ENCODE results near the gene COPE. TPM values are rescaled to one million over a fixed set of nuclear protein-coding genes. Genes with fewer than 3 reads are reported as not detected.

COPE gene
- total RNA-seq, 1 experiment from 2014 or later: 310 TPM

GRCh38 chr19:18858906-18859646 lies 60.1 kb downstream of the COPE start:
- intact Hi-C loops (cut with micrococcal nuclease): no loop called here
- Mint-ChIP-seq H3K9me3 (ENCODE audit: unreplicated experiment) (no peaks in the 10 kb centered on the region), H3K36me3 (ENCODE audit: insufficient read depth, unreplicated experiment) (peaks cover 91% of the 10 kb centered on the region), H3K27me3 (ENCODE audit: insufficient read depth, unreplicated experiment) (no peaks in the 10 kb centered on the region), H3K27ac (ENCODE audit: low read depth, unreplicated experiment) (no peak overlapping the region), H3K4me3 (ENCODE audit: unreplicated experiment) (no peak overlapping the region), H3K4me1 (ENCODE audit: insufficient read depth, unreplicated experiment) (no peaks in the 10 kb centered on the region)
- no peak for DNase-seq (ENCODE audit: unreplicated experiment)
- no peak for TF ChIP-seq CTCF (IDR thresholded peaks at IDR 0.05; ENCODE audit: unreplicated experiment)
- no TSS peak for BruUV-seq (replicated peaks)
- ChIA-PET CTCF (interaction anchor here (0.5 to 5.1 kb wide), 7 partner anchors 12 to 271 kb away, joined by 3 to 39 read pairs (median 3); partner anchors contain the start of gene REX1BD), POLR2A (interaction anchor here (0.7 to 1.3 kb wide), 3 partner anchors 16 to 60 kb away, joined by 3 to 6 read pairs (median 4); partner anchors contain the start of genes COPE and DDX49)

- H3K27me3 Mint-ChIP-seq (ENCODE audit: insufficient read depth, unreplicated experiment): no peaks in the 10 kb centered on the region
- intact Hi-C loops (cut with micrococcal nuclease): no loop called here
- peaks cover 91% of the 10 kb centered on the region for H3K36me3 Mint-ChIP-seq (ENCODE audit: insufficient read depth, unreplicated experiment)
- no peak overlapping the region for H3K27ac Mint-ChIP-seq (ENCODE audit: low read depth, unreplicated experiment)
- POLR2A ChIA-PET: no interaction called here
- CTCF ChIA-PET: interaction anchor here (1.6 to 5.1 kb wide), 4 partner anchors 10 to 84 kb away, joined by 6 to 39 read pairs (median 20); no protein-coding TSS in a partner anchor
- no peaks in the 10 kb centered on the region for H3K9me3 Mint-ChIP-seq (ENCODE audit: unreplicated experiment)
- TF ChIP-seq CTCF (IDR thresholded peaks at IDR 0.05; ENCODE audit: unreplicated experiment): no peak
- no peaks in the 10 kb centered on the region for H3K4me1 Mint-ChIP-seq (ENCODE audit: insufficient read depth, unreplicated experiment)
- no peak for DNase-seq (ENCODE audit: unreplicated experiment)
- no peak overlapping the region for H3K4me3 Mint-ChIP-seq (ENCODE audit: unreplicated experiment)
- no TSS peak for BruUV-seq (replicated peaks)
Observed at GRCh38 chr19:18857223-18857622, 62.0 kb downstream of the COPE start.

GRCh38 chr19:18856385-18857126 lies 62.6 kb downstream of the COPE start:
- Mint-ChIP-seq H3K36me3 (ENCODE audit: insufficient read depth, unreplicated experiment) (peaks cover 91% of the 10 kb centered on the region), H3K27me3 (ENCODE audit: insufficient read depth, unreplicated experiment) (no peaks in the 10 kb centered on the region), H3K4me1 (ENCODE audit: insufficient read depth, unreplicated experiment) (no peaks in the 10 kb centered on the region), H3K4me3 (ENCODE audit: unreplicated experiment) (no peak overlapping the region), H3K27ac (ENCODE audit: low read depth, unreplicated experiment) (no peak overlapping the region), H3K9me3 (ENCODE audit: unreplicated experiment) (no peaks in the 10 kb centered on the region)
- CTCF ChIA-PET: interaction anchor here (1.2 to 5.1 kb wide), 8 partner anchors 9 to 263 kb away, joined by 3 to 39 read pairs (median 7); no protein-coding TSS in a partner anchor
- peak; percentile 27 for TF ChIP-seq CTCF (IDR thresholded peaks at IDR 0.05; ENCODE audit: unreplicated experiment)
- DNase-seq (ENCODE audit: unreplicated experiment): peak; percentile 58
- POLR2A ChIA-PET: interaction anchor here (2.2 kb wide), 1 partner anchor 23 kb away, joined by 7 read pairs; no protein-coding TSS in a partner anchor
- TSS peak; percentile 16 for BruUV-seq (replicated peaks)
- intact Hi-C loops (cut with micrococcal nuclease): no loop called here

All from MCF 10A (cell line).